Measurements from ENCODE around the gene LPCAT4.

LPCAT4 gene

DNA sequence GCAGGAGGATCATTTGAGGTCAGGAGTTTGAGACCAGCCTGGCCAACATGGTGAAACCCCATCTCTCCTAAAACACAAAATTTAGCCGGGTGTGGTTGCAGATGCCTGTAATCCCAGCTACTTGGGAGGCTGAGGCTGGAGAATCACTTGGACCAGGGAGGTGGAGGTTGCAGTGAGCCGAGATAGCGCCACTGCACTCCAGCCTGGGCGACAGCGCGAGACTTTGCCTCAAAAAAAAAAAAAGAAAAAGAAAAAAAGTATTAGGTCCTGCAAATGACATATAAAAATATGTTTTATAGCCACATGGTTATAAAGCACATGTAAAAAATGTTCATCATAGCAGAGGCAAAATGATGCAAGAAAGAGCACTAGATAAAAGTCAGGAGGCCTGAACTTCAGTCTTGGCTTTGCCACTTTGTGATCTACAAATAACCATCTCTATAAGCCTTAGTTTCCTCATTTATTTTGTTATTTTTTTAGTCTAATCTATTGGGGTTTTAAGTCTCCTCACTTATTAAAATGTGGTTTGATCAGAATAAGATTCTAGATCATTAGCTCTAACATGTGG, 34.4 kb downstream of the LPCAT4 start:
- Histone ChIP-seq H3K36me3 (ENCODE audit: control insufficient read depth, insufficient read depth, low read length) (no peaks in the 10 kb centered on the region), H3K4me3 (ENCODE audit: low read depth, low read length) (no peak overlapping the region), H3K4me1 (ENCODE audit: control insufficient read depth, insufficient read depth, low read length) (peaks cover 2% of the 10 kb centered on the region), H3K9me3 (ENCODE audit: control insufficient read depth, insufficient read depth, low read length) (no peaks in the 10 kb centered on the region), H3K27me3 (ENCODE audit: control insufficient read depth, insufficient read depth, low read length) (no peaks in the 10 kb centered on the region), H3K9ac (ENCODE audit: low read depth, low read length) (no peak overlapping the region)

DNA sequence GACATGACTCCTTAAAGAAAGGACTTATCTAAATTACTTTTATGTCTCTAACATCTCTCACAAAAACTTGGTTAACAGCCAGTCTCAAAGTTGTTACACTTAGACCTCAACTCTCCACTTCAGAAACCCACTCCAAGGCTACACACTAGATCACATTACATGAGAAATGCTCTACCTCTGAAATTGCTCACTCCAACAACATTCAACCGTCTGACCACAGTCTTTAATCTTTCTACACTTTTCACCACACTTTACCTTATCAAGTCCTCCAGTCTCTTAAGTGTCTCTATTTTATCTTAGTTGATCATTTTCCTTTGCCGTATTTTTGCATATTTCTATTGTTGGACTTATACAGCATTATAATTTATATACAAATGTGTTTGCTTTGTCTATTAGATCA, 35.2 kb downstream of the LPCAT4 start:
- Histone ChIP-seq H3K27me3 (ENCODE audit: control insufficient read depth, insufficient read depth, low read length) (no peaks in the 10 kb centered on the region), H3K9me3 (ENCODE audit: control insufficient read depth, insufficient read depth, low read length) (no peaks in the 10 kb centered on the region), H3K9ac (ENCODE audit: low read depth, low read length) (no peak overlapping the region), H3K36me3 (ENCODE audit: control insufficient read depth, insufficient read depth, low read length) (no peaks in the 10 kb centered on the region), H3K4me3 (ENCODE audit: low read depth, low read length) (no peak overlapping the region), H3K4me1 (ENCODE audit: control insufficient read depth, insufficient read depth, low read length) (no peaks in the 10 kb centered on the region)

DNA sequence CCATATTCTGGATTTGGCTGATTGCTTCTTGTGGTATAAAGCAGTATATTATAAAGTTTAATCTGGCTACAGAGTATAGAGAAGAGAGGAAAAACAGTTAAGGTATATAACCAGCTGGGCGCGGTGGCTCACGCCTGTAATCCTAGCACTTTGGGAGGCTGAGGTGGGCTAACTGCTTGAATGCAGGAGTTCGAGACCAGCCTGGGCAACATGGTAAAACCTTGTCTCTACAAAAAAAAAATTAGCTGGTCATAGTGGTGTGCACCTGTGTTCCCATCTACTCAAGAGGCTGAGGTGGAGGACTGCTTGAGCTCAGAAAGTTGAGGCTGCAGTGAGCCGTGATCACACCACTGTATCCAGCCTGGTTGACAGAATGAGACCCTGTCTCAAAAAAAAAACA, 36.7 kb downstream of the LPCAT4 start:
- Histone ChIP-seq H3K27me3 (ENCODE audit: control insufficient read depth, insufficient read depth, low read length) (no peaks in the 10 kb centered on the region), H3K9ac (ENCODE audit: low read depth, low read length) (no peak overlapping the region), H3K4me1 (ENCODE audit: control insufficient read depth, insufficient read depth, low read length) (no peaks in the 10 kb centered on the region), H3K9me3 (ENCODE audit: control insufficient read depth, insufficient read depth, low read length) (no peaks in the 10 kb centered on the region), H3K4me3 (ENCODE audit: low read depth, low read length) (no peak overlapping the region), H3K36me3 (ENCODE audit: control insufficient read depth, insufficient read depth, low read length) (no peaks in the 10 kb centered on the region)

DNA sequence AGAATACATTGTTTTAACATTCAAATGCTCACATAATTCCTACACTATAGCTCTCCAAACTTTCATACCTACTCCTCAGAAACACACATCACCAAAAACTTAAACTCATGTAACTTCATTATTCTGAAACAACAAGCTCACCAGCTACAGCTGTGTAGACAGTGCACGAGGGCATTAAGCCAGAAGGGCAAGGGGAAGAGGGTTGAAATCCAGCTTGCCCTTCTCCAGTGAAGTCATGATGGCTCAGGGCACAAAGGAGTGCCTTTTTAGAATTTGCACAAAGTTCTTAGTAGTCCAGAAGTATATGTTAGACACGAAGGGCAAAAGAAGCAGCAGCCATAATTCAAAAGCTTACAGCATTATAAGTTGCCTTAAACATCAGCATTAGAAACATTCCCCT, 38.0 kb downstream of the LPCAT4 start:
- H3K4me1 ChIP-seq (ENCODE audit: control insufficient read depth, insufficient read depth, low read length), result no peaks in the 10 kb centered on the region
- no peak overlapping the region for H3K4me3 ChIP-seq (ENCODE audit: low read depth, low read length)
- H3K9ac ChIP-seq (ENCODE audit: low read depth, low read length), result no peak overlapping the region
- H3K9me3 ChIP-seq (ENCODE audit: control insufficient read depth, insufficient read depth, low read length), result no peaks in the 10 kb centered on the region
- H3K27me3 ChIP-seq (ENCODE audit: control insufficient read depth, insufficient read depth, low read length), result no peaks in the 10 kb centered on the region
- H3K36me3 ChIP-seq (ENCODE audit: control insufficient read depth, insufficient read depth, low read length), result no peaks in the 10 kb centered on the region

DNA sequence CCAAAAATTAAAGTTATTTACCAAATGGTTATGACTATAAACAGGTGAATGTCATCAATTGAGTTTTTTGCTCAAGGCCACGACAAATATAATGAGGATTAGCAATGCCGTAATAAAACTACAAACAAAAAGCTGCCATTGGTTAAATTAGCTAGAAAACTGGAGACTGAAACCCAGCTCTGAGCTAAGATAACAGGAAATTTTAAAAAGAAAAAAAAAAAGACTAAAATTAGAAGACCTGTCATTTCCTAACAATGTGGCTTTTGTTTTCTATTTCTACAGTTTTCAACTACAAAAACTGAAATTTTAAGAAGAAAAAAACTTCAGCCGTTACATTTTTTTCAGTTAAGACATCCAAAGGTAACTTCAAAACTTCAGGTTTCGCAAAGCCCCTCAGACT, 39.1 kb downstream of the LPCAT4 start:
- H3K4me1 ChIP-seq (ENCODE audit: control insufficient read depth, insufficient read depth, low read length), result no peaks in the 10 kb centered on the region
- no peak overlapping the region for H3K9ac ChIP-seq (ENCODE audit: low read depth, low read length)
- no peaks in the 10 kb centered on the region for H3K9me3 ChIP-seq (ENCODE audit: control insufficient read depth, insufficient read depth, low read length)
- H3K4me3 ChIP-seq (ENCODE audit: low read depth, low read length), result no peak overlapping the region
- H3K36me3 ChIP-seq (ENCODE audit: control insufficient read depth, insufficient read depth, low read length), result no peaks in the 10 kb centered on the region
- no peaks in the 10 kb centered on the region for H3K27me3 ChIP-seq (ENCODE audit: control insufficient read depth, insufficient read depth, low read length)

DNA sequence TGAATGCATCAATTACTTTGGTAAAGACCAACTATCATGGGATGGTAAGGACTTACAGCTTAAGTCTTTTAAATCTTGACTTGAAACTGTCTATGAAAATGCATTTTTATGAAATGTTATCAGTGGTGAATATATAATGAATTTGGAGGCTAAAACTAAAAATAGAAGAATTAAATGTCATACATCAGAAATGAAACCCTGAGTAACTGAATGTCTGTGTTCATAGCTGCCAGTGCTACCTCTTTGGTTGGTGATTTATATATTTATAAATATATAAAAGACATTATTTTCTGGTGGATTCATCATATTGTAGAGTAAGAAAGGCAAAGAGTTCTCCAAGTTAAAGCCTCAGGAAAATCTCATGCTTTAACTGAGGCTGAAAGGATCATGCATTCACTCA, 41.6 kb downstream of the LPCAT4 start:
- Histone ChIP-seq H3K4me3 (ENCODE audit: low read depth, low read length) (no peak overlapping the region), H3K36me3 (ENCODE audit: control insufficient read depth, insufficient read depth, low read length) (no peaks in the 10 kb centered on the region), H3K27me3 (ENCODE audit: control insufficient read depth, insufficient read depth, low read length) (no peaks in the 10 kb centered on the region), H3K9ac (ENCODE audit: low read depth, low read length) (no peak overlapping the region), H3K4me1 (ENCODE audit: control insufficient read depth, insufficient read depth, low read length) (no peaks in the 10 kb centered on the region), H3K9me3 (ENCODE audit: control insufficient read depth, insufficient read depth, low read length) (no peaks in the 10 kb centered on the region)

DNA sequence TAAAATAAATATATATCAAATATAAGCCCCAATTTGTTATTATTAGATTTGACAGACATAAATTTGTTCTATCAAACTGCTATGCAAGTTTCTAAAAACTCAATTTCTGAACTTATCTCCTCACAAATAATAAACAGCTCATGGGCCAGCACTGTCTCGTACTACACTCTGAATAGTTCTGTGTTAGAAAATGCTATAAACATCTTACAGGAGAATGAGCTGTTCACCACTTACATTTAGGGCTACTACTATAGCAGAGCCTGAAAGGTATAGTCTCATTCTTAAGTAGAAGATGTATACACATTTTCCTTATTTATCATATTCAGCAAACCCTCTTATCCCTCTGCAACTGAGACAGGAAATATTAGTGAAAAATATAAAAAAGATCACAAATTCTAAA, 42.1 kb downstream of the LPCAT4 start:
- Histone ChIP-seq H3K9ac (ENCODE audit: low read depth, low read length) (no peak overlapping the region), H3K9me3 (ENCODE audit: control insufficient read depth, insufficient read depth, low read length) (no peaks in the 10 kb centered on the region), H3K27me3 (ENCODE audit: control insufficient read depth, insufficient read depth, low read length) (no peaks in the 10 kb centered on the region), H3K4me1 (ENCODE audit: control insufficient read depth, insufficient read depth, low read length) (no peaks in the 10 kb centered on the region), H3K4me3 (ENCODE audit: low read depth, low read length) (no peak overlapping the region), H3K36me3 (ENCODE audit: control insufficient read depth, insufficient read depth, low read length) (no peaks in the 10 kb centered on the region)

DNA sequence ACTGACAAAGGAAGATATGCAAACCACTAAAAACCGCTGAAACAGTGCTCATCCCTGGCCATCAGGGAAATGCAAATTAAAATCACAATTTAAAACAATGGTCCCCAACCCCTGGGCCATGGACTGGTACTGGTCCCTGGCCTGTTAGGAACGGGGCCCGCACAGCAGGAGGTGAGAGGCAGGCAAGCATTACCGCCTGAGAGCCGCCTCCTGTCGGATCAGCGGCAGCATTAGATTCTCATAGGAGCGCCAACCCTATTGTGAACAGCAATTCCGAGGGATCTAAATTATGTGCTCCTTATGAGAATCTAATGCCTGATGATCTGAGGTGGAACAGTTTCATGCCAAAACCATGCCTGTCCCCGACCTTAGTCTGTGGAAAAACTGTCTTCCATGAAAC, 43.8 kb downstream of the LPCAT4 start:
- H3K9ac ChIP-seq (ENCODE audit: low read depth, low read length), result no peak overlapping the region
- no peaks in the 10 kb centered on the region for H3K36me3 ChIP-seq (ENCODE audit: control insufficient read depth, insufficient read depth, low read length)
- H3K4me1 ChIP-seq (ENCODE audit: control insufficient read depth, insufficient read depth, low read length), result no peaks in the 10 kb centered on the region
- no peaks in the 10 kb centered on the region for H3K27me3 ChIP-seq (ENCODE audit: control insufficient read depth, insufficient read depth, low read length)
- H3K9me3 ChIP-seq (ENCODE audit: control insufficient read depth, insufficient read depth, low read length), result no peaks in the 10 kb centered on the region
- no peak overlapping the region for H3K4me3 ChIP-seq (ENCODE audit: low read depth, low read length)

DNA sequence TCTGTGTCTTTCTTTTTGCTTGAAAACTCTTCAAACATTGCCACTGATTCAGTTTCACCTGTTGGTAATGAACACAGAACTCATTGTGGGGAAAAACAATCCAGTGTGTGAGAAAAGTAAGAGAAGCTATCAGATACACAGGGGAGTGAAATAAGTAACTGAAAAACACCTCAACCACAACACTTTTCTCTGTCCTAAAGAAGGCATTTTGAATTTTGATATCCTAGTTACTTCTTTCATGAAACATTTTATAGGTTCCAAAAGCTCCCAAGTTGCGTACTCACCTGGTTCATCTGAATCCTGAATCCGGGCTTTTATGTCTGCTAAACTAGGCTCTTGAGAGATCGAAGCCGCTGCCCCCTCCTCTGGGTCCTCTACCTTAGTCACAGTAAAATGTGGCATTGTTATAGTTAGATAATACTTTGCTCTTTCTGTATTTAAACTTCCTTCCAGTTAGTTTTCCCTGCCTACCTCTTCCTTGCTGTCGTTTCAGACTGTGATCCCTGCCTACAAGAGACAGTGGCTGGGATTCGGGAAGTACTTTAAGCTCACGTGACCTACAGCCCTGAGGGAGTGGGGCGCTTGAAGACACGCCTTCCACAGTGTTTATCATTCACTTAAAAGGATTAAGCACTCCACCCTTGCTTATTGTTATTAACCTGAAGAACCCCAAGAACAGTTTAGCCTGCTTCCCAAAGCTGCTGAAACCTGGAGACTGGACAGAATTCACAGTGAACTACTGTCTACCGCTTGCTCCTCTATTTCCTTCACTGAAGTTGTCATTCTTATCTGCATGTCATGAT, 48.5 kb downstream of the LPCAT4 start:
- Histone ChIP-seq H3K4me3 (ENCODE audit: low read depth, low read length) (peak overlapping the region; percentile 38), H3K9ac (ENCODE audit: low read depth, low read length) (no peak overlapping the region), H3K27me3 (ENCODE audit: control insufficient read depth, insufficient read depth, low read length) (no peaks in the 10 kb centered on the region), H3K9me3 (ENCODE audit: control insufficient read depth, insufficient read depth, low read length) (no peaks in the 10 kb centered on the region), H3K4me1 (ENCODE audit: control insufficient read depth, insufficient read depth, low read length) (no peaks in the 10 kb centered on the region), H3K36me3 (ENCODE audit: control insufficient read depth, insufficient read depth, low read length) (no peaks in the 10 kb centered on the region)

DNA sequence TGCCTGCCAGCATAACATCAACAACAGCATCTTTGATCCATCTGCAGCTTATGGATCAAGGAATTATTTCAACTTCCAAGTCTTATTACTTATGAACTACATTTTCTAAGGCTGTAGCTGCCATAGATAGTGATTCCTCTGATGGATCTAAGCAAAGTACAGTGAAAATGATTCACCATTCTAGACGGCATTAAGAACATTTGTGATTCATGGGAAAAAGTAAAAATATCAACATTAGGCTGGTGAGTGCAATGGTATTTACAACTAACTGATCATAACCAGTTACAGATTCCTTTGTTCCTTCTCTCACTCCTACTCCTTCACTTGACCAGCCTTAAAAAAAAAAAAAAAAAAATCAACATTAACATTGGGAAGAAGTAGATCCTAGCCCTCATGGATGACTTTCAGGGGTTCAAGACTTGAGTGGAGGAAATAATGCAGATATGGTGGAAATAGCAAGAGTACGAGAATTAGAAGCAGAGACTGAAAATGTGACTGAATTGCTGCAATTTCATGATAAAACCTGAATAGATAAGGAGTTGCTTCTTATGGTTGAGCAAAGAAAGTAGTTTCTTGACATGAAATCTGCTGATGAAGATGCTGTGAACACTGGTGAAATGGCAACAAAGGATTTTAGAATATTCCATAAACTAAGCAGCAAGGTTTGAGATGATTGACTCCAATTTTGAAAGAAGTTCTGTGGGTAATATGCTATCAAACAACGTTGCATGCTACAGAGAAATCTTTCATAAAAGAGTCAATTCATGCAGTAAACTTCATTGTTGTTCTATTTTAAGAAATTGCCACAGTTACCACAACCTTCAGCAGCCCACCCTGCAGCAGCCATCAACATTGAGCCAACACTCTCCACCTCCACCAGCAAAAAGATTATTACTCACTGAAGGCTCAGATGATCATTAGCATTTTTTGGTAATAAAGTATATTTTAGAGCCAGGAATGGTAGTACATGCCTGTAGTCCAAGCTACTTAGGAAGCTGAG, 52.2 kb downstream of the LPCAT4 start:
- no peaks in the 10 kb centered on the region for H3K4me1 ChIP-seq (ENCODE audit: control insufficient read depth, insufficient read depth, low read length)
- H3K36me3 ChIP-seq (ENCODE audit: control insufficient read depth, insufficient read depth, low read length), result no peaks in the 10 kb centered on the region
- no peaks in the 10 kb centered on the region for H3K27me3 ChIP-seq (ENCODE audit: control insufficient read depth, insufficient read depth, low read length)
- H3K9me3 ChIP-seq (ENCODE audit: control insufficient read depth, insufficient read depth, low read length), result no peaks in the 10 kb centered on the region
- no peak overlapping the region for H3K4me3 ChIP-seq (ENCODE audit: low read depth, low read length)
- no peak overlapping the region for H3K9ac ChIP-seq (ENCODE audit: low read depth, low read length)

DNA sequence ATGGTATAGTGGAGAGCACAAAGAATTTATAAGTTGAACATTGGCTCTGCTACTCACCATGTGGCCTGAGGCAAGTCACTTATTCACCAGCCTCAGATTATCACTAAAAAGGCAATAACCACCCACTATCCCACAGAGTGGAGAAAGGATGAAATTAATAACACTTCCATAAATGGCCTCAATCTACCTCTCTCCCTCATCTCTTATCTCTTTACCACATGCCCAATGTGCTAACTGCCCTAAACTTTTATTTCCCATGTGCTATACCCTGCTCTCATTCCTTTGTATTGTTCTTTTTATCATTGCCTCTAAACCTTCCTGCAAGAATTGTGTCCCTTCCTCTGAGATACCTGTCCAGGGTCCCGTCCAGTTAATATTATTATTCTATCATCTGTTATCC, 55.4 kb downstream of the LPCAT4 start:
- Histone ChIP-seq H3K4me3 (ENCODE audit: low read depth, low read length) (no peak overlapping the region), H3K9me3 (ENCODE audit: control insufficient read depth, insufficient read depth, low read length) (no peaks in the 10 kb centered on the region), H3K27me3 (ENCODE audit: control insufficient read depth, insufficient read depth, low read length) (no peaks in the 10 kb centered on the region), H3K4me1 (ENCODE audit: control insufficient read depth, insufficient read depth, low read length) (no peaks in the 10 kb centered on the region), H3K9ac (ENCODE audit: low read depth, low read length) (no peak overlapping the region), H3K36me3 (ENCODE audit: control insufficient read depth, insufficient read depth, low read length) (no peaks in the 10 kb centered on the region)
